ENCODE data around the gene ABO. TPM values are rescaled to one million over a fixed set of nuclear protein-coding genes. Genes with fewer than 3 reads are reported as not detected.

The ABO gene
- total RNA-seq, 4 donors from 2014 or later = 1.4 to 18.4 (median 11.5) TPM

GRCh38 chr9:133268335-133269056, 6.5 kb downstream of the ABO start:
- 76 to 82% methylated on average over 9 of the region's 9 CpGs for WGBS, 2 donors
- no peak overlapping the region for H3K4me3 ChIP-seq (ENCODE audit: low read depth, poor library complexity, severe bottlenecking)
- TF ChIP-seq CTCF (IDR thresholded peaks at IDR 0.05) (no peak), POLR2A (IDR thresholded peaks at IDR 0.05) (no peak)
- intact Hi-C loops (cut with DNase I; ENCODE audit: low total_unique reads) = no loop called here
- peak in 1 of 2 donors; percentile 56 for DNase-seq (ENCODE audit: low spot score in 2 of 2)

DNA sequence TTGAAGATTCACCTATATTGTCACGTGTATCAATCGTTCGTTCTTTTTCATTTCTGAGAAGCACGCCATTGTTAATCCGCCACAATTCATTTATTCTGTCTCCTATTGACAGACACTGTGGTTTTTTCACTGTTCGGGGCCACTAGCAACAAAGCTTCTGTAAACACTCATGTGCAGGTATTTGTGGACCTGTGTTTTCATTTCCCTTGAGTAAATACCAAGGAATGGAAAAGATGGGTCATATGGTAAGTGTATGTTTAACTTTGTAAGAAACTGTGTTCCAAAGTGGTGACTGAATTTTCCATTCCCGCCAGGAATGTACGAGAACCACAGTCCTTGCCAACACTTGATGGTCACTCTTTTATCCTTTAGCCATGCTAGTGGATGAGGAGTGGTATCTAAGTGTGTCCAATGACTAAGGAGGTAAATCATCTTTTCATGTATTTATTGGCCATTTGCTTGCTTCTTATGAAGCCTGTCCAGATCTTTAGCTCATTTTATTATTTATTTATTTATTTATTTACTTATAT, 10.7 kb downstream of the ABO start:
- WGBS, 2 donors = 91 to 96% methylated on average over 8 of the region's 8 CpGs
- no peak overlapping the region for H3K4me3 ChIP-seq (ENCODE audit: low read depth, poor library complexity, severe bottlenecking)
- no peak for TF ChIP-seq CTCF (IDR thresholded peaks at IDR 0.05)
- TF ChIP-seq POLR2A (IDR thresholded peaks at IDR 0.05) = no peak
- peak in 1 of 2 donors; percentile 15 for DNase-seq (ENCODE audit: low spot score in 2 of 2)
- intact Hi-C loops (cut with DNase I; ENCODE audit: low total_unique reads) = no loop called here

DNA sequence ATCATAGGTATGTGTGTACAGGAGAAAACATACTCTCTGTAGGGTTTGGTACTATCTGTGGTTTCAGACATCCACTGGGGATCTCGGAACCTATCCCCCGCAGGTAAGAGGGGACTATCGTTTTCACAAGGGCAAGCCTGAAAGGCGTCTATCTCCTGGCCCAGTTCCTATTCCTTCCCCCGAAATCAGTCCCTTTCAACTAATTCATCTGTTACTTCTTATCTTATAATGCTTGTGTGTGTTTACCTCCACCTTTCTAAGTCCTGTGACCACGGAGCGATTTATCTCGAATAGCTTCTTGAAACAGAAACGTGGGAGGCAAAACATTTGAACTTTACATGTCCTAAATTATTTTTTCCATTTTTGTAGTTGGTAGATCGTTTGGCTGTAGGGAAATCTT, 11.4 kb downstream of the ABO start:
- TF ChIP-seq CTCF (IDR thresholded peaks at IDR 0.05) = no peak
- intact Hi-C loops (cut with DNase I; ENCODE audit: low total_unique reads) = no loop called here
- WGBS, 2 donors = 89 to 91% methylated on average over 10 of the region's 10 CpGs
- no peak overlapping the region for H3K4me3 ChIP-seq (ENCODE audit: low read depth, poor library complexity, severe bottlenecking)
- DNase-seq (ENCODE audit: low spot score in 2 of 2) = no peak

DNA sequence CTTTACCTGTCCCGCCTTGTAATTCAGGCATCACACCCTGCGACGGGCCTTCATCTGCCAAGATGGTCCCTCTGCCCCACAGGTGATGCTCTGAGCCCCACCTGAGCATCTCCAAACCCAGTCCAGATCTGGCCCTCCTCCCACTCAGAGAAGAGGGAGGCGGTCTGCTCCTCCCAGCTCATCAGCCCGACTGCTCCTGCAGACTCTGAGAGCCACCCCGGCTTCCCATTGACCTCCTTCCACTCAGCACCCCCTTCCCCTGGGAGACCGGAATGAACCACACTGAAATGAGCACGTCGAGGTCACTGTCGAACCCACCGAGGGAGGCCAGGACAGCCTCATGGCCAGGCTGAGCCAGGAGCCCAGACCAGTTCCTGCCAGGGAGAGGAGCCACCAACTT, 12.8 kb downstream of the ABO start:
- intact Hi-C loops (cut with DNase I; ENCODE audit: low total_unique reads) = no loop called here
- TF ChIP-seq POLR2A (IDR thresholded peaks at IDR 0.05) (no peak), CTCF (IDR thresholded peaks at IDR 0.05) (no peak)
- no peak overlapping the region for H3K4me3 ChIP-seq (ENCODE audit: low read depth, poor library complexity, severe bottlenecking)
- WGBS, 2 donors = 79 to 80% methylated on average over 11 of the region's 11 CpGs
- peak in 1 of 2 donors; percentile 59 for DNase-seq (ENCODE audit: low spot score in 2 of 2)

DNA sequence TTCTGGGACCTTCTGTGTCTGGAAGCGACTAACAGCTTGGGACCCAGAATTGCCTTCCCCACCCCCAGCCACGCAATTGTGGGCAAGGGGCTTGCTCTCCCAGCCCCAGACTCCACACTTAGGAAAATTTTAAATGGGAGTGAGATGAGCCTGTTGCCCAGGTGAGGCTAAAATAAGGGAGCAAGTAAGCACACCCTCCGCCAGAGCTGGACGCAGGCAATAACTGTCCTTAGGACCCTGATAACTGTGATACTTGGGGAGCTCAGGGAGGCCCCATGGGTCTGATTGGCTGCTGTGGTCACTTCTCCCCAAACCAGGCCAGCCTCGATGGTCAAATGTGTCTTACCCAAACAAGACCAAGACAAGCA, 13.3 kb downstream of the ABO start:
- 80 to 82% methylated on average over 5 of the region's 5 CpGs for WGBS, 2 donors
- intact Hi-C loops (cut with DNase I; ENCODE audit: low total_unique reads) = no loop called here
- TF ChIP-seq POLR2A (IDR thresholded peaks at IDR 0.05) (no peak), CTCF (IDR thresholded peaks at IDR 0.05) (no peak)
- H3K4me3 ChIP-seq (ENCODE audit: low read depth, poor library complexity, severe bottlenecking) = no peak overlapping the region
- no peak for DNase-seq (ENCODE audit: low spot score in 2 of 2)
